ENCODE data around the gene GEMIN8.

The GEMIN8 gene, protein sequence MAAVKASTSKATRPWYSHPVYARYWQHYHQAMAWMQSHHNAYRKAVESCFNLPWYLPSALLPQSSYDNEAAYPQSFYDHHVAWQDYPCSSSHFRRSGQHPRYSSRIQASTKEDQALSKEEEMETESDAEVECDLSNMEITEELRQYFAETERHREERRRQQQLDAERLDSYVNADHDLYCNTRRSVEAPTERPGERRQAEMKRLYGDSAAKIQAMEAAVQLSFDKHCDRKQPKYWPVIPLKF

DNA sequence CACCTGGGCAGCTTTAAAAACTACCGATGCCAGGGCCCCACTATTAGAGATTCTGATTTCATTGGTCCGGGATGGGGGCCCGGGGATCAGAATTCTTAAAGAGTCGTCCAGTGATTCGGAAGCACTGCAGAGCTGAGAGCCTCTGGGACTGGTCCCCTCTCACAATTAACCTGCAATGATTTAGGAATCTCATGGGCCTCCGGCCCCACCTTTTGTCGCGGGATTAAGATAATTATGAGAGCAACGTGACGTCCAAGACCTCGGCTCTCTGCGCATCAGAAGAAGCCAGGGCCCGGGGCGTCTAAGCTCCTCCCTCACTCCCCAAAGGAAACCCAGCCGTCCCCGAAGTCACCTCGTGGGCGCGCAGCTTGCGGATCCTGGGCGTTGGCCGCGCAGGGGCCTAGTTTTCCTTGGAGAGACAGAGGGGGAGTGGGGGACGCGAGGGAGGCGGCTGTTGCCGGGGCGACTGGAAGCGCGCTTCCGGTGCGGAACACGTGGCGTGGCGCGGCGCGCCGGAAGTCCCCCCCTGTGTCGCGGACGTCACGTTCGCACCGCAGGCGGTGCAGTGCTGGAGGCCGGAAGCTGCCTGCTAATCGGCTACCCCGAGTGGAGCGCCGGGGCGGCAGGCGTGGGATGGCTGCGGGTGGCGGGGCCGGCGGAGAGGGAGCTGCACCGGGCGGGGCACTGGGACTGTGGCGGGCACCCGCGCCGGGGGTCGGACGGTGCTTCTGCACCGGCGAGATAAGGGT lies at the start of gene GEMIN8:
Gene GEMIN8 (minus strand): TSS at position 468 of the 749 bp plus-strand sequence. CDS start 8,414 bp downstream, outside the sequence.
- DNase-seq, result peak; percentile 85

GRCh38 chrX:14076639-14077038 lies 46.9 kb upstream of the GEMIN8 start:
- no peak for DNase-seq

DNA sequence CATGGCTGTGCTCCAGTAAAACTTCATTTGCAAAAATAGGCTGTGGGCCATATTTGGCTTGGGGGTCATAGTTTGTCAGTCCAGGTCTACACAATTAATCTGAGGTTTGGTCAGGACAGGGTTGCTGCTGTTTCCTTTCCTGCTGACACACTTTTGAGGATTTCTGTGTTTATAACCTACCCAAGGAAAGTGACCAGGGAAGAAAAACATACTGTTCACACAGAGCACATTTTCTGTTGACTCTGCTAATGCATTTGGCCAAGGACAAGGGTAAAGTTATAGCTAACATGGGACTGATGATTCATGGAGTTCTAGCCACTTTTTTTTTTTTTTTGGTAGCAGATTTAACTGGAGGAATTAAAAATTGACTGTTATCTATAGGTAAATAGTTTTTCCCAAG lies 43.9 kb upstream of the GEMIN8 start:
- no peak for DNase-seq

DNA sequence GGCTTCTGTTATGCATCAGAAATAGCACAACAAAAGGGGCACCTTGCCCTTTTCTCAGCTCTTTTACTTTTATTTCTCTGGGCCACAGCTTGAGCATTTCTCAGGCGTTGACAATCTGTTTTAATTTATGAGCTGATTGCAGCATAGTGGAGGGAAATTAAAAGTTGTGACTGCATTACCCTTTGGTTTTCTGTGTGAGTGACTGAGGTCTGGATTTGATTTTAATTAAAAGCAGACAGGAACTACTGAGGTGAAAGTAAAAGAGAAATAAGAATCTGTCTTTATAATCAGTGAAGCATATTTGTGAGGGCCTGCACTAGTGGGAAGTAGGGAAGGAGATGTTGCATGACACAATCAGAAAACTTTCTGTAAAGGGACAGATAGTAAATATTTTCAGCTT lies 43.4 kb upstream of the GEMIN8 start:
- DNase-seq, result no peak

- DNase-seq, result no peak
Measured at GRCh38 chrX:14065800-14066199, 36.1 kb upstream of the GEMIN8 start.

DNA sequence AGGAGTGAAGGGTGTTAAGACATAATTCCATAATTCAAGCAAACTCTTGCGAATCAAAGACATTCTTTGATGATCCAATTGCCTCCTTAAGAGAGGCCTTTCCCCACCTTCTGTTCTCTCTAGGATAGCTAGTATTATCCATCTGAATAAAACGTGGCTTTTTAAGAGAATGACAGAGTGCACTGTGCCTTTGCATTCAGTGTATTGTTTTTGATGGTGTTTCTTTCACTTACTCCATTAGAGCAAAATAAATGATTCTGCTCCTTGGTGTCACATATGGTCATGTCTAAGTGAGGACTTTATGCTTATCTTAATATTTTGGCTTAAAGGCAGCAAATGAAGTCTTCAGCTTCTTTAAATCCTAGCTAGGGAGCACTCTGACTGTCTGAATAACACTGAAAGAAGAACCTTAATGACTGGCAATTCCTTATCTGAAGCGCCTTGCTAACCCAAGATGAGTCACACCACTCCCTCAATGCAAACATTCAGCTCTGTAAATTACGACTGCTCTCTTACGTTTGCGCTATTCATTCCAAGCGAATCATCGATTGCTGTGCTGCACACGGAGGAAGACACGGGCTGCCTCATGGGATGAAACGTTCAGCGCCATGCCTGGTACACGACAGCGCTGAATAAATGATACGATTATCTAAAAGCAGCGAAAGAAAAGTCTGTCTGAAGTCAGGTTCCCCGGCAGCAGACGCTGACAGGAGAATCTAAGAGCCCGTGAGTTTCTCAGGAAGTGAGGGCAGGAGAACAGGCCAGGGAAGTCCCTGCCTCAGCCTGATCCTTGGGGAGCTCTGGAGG lies 35.1 kb upstream of the GEMIN8 start:
- peak; percentile 11 for DNase-seq

- no peak for DNase-seq
Measured at GRCh38 chrX:14062524-14062923, 32.8 kb upstream of the GEMIN8 start.

DNA sequence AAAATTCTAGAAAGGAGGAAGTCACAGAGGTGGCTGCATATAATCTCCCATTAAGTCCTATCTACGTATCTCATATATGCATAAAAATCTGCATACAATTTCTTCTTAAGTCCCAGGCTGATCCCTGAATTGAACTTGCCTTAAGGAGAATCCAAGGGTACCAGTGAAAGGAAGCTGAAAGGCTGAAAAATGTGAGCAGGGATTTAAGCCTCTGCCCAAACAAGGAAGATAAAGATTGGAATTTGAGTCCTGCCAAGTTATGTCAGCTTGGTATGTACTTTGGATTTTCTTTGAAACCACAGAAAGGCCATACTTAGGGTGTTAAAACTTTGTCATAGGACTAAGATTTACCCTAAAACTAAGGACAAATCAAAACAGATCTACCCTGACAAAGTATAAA lies 26.5 kb upstream of the GEMIN8 start:
- DNase-seq, result no peak

- DNase-seq, result no peak
Measured at GRCh38 chrX:14051416-14051815, 21.7 kb upstream of the GEMIN8 start.

DNA sequence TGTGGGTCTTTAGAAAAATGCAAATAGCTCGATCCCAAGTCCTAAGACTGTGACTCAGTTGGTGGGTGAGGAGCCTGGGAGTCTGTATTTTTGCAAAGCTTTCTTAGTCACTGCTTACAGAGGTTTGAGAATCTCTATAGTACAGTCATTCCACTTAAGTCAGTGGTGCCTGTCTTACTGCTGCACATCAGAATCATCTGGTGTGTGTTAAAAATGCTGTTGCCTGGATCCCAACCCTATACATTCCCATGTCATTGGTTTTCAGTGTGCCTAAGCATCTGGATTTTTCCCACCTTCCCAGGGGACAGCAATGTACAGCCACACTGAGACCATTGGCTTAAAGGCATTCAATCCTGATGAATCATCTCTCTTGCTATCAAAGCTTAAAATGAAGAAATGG lies 21.0 kb upstream of the GEMIN8 start:
- DNase-seq, result no peak

DNA sequence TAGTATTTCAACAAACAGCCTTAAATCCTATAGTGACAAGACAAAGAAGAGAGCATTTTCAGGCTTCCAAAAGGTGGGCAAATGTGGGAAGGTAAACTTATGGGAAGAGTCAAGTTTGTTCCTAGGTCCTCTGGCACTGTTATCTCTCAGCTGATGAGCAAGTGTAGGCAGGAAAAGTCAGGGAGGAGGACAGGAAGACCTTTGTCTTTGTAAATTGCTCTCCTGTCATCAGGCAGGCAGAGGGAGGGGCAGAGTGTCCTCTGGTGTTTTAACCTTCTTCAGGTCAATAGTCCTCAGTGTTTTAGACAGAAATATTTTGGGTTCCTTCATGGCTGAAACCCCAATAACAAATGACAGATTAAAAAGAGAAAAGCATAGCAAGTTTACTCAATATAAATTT lies 13.5 kb upstream of the GEMIN8 start:
- no peak for DNase-seq

GRCh38 chrX:14039344-14039743 lies 9.7 kb upstream of the GEMIN8 start:
- DNase-seq, result peak; percentile 66

DNA sequence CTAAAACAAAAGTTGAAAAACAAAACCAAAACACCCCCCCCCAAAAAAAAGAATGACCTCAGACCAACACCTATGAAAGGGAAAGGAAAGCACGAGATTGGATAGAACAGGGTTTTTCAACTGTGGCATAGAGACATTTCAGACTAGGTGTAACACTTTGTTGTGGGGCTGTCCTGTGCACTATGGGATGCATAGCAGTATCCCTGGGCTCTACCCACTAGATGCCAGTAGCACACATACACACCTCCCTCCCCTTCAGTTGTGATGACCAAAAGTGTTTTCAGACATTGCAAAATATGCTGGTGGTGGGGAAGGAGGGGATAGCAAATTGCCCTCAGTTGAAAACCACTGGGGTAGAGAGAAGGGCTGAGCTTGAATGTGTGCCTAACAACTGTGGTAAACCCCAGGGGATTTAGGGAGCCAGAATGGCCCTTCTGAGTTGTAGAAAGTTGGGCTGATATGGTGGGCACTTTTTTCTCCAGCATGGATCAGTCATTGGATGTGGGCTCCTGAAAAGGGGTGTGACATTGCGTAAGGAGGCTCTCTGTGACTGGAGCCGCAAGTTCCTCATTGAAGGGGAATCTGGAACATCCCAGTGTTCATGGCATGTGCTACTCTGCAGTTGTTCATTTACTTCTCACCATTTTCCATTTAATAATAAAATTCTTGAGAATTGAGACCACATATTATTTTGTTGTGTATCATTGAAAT lies 8.8 kb upstream of the GEMIN8 start:
- DNase-seq, result no peak

- peak; percentile 67 for DNase-seq
Measured at GRCh38 chrX:14032406-14032805, 2.7 kb upstream of the GEMIN8 start.

DNA sequence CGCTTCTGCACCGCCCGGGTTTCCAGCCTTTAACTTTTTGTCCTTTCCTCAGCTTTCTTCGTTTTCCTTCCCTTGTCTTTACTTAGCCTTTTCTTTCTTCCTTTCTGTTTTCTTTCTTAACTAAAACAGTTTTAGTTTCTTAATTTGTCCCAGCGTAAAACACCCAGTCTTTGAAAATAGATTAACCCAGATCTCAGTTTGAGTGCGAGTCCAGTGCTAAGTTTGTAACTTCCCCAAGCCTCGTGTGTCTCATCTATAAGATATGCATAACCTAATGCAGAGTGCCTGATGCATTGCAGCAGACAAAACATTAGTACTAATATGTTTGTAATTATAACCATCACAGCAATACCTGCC lies 460 bp upstream of the GEMIN8 start:
- peak; percentile 66 for DNase-seq

- peak; percentile 63 for DNase-seq
Measured at GRCh38 chrX:14029039-14029424, 660 bp downstream of the GEMIN8 start.

GRCh38 chrX:14028473-14028872 lies 1.2 kb downstream of the GEMIN8 start:
- no peak for DNase-seq

DNA sequence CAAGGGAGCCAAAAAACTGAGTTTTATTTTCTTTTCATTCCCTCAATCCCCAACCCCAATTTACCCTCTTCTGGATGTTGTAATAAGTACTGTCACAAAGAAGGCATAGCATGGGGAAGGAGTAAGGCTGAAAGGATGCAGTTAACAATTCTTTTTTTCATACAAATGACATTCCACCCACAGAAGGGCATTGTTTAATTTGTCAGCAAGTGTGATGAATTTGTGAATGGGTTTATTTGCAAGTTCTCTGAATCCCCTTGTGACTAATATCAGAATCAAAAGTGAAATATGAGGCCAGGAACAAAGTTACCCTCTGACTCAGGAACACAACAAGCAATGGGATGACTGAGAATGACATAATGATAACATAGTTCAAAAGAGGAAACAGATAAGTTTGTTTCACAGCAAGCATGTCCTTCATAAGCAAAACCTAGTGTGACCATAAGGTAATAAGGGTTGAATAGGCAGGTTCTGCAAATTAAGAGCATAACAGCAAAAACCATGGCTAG lies 2.1 kb downstream of the GEMIN8 start:
- DNase-seq, result peak; percentile 29

- DNase-seq, result peak; percentile 33
Measured at GRCh38 chrX:14027036-14027435, 2.7 kb downstream of the GEMIN8 start.

DNA sequence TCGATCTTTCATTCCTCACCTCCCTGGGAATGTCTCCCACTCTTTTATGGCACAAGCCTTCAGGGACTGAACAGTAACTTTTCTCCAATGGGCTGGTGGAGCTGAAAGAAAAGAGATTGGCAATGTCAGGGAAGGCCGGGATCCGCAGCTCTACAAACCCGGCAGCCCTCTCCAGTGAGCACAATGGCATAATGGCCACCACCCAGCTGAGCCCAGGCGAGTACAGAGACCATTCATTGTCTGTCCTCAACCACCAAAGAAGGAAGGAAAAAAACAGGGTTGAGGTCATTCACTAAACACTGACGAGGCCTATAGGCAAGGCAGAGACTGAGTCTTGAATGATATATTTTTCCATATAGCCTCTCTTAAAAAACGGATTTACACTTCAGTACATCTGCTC lies 3.6 kb downstream of the GEMIN8 start:
- no peak for DNase-seq

GRCh38 chrX:14022019-14022418 lies 7.7 kb downstream of the GEMIN8 start:
- no peak for DNase-seq

- no peak for DNase-seq
Measured at GRCh38 chrX:14017399-14017798, 12.3 kb downstream of the GEMIN8 start.

DNA sequence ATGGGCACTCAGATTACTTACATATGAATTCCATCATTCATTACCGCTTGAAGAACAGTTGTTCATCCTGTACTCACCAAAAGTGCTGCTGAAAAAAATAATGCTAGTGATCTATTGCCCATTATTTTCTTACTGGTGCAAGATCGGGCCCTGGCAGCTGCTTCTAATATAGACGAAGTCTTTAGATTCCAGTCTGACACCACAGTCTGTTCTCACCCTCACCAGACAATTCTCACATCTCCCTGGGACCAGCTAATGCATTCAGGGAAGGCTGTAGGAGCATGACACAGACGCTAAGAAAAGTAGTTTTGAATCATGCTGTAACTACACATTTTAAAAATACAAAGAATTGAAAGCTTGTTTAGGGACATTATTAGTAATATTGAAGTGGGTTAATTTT lies 13.8 kb downstream of the GEMIN8 start:
- no peak for DNase-seq

Measured in hematopoietic multipotent progenitor cell treated with erythropoietin and hydrocortisone succinate and interleukin-3 and kit ligand, for 8 days (in vitro differentiated cells).